AG20443 (cell line): ENCODE measurements around the gene CCL18.
A peak's percentile ranks its signal among the peaks of the same experiment; 100 is the strongest.
"Not testable (repeated sequence)": the region's sequence is repeated elsewhere in the genome, so short reads cannot be mapped to it uniquely, and the experiment has no call there.

Experiments used
- DNase-seq: peaks from one replicate; pipeline ENCODE4 v3.0.0; 2012; ENCODE audit warnings: low spot score, mixed read lengths

Gene CCL18

DNA sequence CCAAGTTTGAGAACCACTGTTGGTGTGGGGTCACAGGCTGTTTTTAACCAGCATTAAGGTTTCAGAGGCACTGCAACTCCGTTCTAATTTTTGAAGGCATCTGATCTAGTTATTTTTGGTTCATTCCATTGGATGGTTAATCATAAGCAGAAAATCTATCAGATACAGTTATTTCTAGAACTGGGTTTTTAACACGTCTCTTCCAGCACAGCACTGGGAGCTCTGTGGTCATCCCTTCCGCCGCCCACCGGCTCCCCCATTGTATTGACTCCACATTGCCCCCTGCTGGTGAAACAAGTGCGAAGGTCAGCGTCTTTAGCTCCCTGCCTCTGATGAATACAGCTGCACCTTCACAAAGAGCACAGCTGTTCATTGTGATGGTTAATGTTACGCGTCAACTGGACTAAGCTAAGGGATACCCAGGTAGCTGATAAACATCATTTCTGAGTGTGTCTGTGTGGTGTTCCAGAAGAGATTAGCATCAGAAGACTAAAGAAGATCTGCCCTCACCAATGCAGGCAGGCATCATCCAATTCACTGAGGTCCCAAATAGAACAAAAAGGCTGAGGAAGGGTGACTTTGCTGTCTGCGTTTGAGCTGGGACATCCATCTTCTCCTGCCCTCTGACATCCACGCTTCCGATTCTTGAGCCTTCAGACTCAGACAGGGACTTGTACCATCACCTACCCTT lies 8.5 kb downstream of the CCL18 start:
- DNase-seq, result peak; percentile 69

DNA sequence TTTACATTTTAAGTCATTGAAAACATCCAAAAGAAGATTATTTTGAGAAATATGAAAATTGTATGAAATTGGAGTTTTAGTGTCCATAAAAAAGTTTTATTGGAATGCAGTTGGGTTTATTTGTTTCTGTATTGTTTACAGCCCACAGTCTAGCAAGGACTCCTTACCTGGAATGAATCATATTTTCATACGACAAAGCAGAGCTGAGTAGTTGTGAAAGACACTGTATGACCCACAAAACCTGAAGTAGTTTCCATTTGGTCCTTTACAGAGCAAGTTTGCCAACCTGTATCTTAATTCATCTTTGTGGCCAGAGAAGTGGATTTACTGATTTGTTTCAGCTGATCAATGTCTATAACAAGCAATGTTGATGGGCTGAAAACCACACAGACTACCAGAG lies 10.3 kb downstream of the CCL18 start:
- DNase-seq, result no peak

DNA sequence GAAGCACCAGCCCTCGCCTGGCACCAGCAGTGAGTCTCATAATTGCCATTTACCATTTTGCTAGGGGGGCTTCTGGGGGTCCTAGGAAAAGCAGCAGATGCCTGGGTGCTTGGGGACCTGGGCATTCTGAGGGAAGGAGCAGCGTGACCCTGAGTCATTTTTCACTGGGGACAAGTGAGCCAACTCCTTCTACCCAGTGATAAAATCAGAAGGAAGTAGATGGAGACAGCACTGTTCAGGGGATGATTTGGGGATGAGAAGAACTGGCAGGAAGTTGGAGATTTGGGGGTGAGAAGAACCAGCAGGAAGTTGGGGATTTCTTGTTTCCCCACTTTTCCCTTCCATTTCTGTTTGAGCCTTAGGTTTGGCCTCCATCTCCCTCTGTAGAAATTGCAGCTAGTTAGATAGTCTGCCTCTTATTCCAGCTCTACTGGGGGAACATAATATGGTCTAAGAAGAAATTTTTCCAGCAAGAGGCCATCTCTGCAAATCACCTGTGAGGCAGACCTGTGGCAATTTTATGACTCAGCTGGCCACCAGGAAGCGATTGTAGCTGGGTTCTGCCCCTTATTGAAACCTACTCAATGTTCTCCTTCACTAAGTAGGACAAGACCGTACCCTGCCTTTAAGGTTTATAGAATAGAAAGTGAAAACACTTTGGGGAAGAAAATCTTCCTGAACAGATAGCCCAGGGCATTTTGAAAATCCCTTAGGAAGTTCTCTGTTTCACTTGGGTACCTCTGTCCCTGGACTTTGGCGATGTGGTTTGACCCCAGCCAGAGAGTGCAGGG lies 17.8 kb downstream of the CCL18 start:
- DNase-seq, result not testable (repeated sequence)

DNA sequence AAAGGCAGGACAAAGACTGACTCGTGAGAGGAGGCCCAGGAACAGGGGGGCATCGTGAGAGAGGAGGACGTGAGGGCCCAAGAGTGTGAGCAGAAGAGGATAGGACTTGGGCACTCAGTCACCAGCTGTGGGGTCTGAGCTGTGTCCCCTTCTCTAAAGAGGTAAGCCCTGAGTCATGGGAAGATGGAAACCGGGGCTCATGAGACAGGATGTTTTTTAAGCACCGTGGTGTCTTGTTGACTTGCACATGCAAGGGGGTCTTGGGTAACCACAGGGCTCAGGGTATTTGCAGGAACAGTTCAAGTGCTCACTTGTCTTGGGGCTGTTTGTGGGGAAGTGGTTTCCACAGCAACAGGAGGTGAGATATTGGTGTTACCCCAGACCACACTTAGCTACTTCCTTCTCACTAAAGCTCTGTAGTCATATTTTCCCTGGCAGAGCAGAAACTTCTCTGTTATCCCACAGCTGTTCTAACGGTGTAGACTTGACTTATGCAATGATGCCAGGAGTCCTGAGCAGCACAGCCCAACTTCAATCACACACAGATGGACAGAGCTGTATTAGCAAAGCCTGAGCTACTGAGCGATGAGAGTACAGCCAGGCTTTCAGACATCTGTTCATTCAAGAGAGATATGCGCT lies 18.5 kb downstream of the CCL18 start:
- not testable (repeated sequence) for DNase-seq

DNA sequence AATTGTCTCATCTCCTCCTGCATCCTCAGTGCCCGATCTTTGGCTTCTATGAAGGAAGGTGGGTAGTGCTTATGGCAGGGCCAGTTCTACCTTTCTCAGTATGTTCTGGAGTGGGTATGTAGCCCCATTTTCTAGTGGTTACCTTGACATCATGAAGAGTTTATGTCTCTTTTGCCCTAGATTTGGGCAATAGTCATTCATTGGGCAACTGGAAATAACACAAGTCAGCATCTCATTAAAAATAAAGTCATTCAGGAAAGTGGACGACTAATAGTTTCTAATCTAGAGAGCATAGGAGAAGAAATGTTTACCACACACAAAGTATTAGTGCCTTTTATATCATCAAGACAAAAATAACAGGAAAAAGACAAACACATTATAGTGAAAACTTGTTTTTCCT lies 19.6 kb downstream of the CCL18 start:
- DNase-seq, result not testable (repeated sequence)

DNA sequence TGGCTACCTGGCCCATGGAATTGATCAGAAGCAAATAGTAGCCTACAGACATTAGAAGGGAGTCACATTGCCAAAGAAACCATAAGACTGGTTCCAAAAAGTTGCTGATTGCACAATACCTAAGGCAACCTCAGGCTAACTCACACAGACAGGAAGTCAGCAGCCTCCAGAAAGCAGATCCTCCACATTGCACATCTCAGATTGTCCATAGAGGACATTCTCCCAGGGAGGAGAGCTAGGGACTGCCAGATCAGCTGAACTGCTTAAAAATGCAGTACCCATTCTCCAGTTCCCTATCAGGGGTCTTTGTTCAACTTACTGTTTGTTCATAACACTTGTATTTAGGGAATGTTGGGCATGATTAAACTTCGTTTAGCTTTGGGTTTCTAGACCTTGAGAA lies 21.7 kb downstream of the CCL18 start:
- no peak for DNase-seq

DNA sequence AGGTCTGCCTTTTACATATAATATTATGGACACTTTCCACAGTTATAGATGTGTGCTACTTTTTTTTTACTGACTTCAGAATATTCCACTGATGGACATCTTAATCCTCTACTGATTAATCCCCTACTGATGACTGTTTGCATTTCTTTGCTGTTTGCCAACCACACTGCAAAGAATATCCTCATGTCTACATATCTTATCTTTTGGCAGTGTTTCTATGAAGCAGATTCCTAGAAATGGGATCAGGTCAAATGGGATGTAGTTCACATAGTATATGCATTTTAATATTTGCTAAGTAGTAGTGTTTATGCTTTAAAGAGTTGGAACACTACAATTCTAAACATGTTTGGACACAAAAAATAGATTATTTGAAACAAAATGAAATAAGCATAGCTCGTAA lies 22.7 kb downstream of the CCL18 start:
- DNase-seq, result no peak

DNA sequence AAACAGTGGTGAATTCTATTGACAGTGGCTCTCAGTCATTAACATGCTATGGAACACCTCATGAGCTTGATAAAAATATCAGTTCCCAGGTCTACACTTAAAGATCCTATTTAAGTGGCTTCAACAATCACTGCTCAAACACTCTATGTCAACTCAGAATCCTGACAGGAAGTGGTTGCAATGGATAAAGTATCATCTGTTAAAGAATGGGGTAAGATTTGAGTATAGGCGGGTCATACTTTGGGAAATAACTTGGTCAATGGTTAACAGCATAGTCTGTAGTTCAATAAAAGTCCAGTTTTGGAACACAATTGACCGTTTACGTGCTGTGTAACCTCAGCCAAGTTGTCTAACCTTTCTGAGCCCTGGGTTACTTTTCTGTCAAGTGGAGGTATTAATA lies 23.4 kb downstream of the CCL18 start:
- not testable (repeated sequence) for DNase-seq

DNA sequence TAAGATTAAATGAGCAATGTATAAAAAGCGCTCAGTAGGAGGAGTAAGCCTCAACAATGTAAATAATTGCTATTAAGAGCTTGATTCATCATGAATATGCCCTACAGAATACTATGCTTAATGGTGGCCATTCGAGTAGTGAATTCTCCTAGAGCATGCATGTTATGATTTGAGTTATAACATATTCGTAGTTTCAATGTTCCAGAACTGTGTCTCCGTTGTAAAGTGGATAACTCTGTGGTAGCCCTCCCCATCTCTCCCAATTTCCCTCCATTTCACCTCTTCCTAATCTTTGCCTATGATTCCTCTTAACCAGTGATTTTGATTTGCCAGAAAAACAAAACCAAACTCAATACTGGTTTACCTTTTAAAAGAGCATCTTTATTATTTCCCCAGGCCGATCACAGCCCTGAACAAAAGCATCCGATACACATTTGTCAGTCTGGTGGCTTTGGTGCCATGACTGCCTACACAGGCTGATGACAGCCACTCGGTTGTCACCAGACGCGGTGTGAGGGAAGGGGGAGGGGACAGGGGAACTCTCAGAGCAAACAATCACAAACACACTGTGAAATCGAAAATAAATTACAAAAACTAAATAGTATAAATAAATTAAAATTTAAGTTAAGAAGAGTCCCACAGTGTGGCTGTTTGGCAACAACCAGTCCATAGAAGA lies 24.0 kb downstream of the CCL18 start:
- DNase-seq, result not testable (repeated sequence)

DNA sequence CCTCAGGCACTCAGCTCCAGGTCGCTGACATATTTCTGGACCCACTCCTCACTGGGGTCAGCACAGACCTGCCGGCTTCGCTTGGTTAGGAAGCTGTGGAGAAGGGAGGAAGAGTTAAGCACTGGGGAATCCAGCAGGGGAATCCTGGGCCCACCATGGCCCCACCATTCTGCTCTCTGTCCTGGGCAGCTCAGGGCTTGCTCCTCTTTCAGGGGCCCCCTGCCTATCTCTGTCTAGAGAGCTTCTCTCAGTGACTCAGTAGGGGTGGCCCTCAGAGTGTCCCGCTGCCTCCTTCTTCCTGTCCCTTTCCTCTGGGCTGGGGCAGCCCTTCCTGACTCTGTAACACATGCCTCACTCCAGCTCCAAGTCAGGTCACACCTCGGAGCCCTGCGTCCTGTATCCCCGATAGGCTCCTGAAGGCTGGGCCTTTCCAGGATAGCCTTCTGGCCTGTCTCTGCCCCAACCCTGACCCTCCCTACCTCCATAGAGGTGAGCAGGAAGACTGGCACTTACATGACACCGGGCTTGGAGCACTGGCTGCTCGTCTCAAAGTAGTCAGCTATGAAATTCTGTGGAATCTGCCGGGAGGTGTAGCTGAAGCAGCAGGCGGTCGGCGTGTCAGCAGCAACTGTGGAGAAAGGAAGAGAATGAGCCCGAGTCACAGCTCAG lies 24.7 kb downstream of the CCL18 start:
- no peak for DNase-seq

DNA sequence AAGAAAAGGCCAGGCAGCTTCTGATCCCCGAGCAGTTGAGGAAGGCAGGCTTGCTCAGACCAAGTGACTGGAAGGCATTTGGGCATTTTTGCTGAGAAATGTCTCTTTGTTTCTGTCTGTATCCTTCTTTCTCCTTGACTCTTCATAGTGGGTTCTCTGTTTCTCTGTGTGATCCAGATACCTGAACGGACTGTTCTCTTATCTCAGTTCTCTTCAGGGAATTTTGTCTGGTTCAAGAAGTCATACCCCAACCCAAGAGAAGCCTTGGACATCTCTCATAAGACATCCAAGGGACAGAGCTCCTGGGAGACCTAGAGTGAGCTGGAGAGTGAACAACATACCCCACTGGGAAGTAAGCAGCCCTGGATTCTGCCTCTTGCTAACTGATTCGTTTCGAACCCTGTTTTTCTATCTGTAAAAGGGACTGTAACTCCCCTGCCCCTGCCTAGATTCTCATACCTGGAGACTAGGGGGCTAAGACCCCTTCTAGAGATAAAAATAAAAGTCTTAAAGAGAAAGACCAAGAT lies 25.3 kb downstream of the CCL18 start:
- no peak for DNase-seq

DNA sequence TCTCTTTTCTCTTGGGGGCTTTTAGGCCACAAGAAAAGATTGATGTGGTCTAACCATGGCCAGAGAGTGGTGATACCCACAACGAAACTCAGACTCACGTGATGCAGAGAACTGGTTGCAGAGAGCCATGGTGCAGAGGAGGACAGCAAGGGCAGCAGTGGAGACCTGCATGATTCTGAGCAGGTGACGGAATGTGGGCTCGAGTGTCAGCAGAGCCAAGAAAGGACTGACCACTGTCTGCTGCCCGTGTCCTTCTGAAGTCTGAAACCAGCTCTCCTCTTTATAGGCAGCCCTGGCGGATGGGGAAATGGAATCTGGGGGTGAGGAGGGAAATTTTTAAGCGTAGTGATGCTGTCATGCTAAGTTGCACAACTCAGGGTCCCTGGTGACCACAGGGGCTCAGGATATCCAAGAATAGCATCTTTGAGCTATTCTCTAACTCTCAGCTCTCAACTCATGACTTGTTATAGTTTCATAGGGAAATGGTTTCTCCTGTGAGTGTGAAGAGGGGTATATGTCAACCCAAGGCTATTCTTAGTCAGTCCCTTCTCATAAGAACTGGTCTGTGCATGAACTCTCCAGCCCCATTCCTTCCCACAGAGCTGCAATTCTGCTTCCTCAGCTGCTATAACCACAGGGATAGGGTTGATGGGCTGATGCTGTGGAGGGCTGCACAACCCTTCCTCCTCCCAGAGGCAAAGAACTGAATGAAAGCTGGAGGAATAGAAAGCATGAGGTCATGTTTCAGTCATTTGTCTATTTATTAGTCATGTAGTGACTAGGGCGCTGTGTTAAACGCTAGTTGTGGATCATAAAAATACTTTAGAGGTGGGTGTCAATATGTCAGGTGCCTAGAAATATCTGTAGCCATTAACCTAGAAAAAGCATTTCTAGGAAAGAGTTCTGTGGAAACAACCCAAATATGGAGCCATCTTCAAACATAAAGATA lies 26.1 kb downstream of the CCL18 start, which contains the start of gene CCL3:
TSS of gene CCL3 (minus strand) at position 256 of the 949 bp plus-strand sequence. CDS start at position 171, 85 bp downstream.
- DNase-seq, result no peak

DNA sequence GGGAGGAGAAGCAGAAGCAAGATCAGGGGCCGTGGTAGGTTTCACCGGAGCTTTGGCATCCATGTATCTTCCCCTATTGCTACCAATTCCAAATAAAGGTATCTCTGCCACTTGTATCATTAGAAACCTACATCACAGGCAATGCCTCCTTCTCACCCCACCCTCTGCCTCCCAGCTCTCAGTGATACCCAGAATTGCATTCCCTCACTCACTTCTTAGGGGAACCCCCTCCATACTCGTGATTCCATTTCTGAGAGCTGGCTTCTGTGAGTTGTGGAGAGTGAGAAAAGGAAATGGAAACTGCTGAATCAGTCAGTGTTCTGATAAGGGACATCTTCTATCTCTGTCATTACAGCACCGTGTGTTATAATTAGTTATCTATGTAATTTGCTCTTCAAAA lies 28.2 kb downstream of the CCL18 start:
- no peak for DNase-seq

DNA sequence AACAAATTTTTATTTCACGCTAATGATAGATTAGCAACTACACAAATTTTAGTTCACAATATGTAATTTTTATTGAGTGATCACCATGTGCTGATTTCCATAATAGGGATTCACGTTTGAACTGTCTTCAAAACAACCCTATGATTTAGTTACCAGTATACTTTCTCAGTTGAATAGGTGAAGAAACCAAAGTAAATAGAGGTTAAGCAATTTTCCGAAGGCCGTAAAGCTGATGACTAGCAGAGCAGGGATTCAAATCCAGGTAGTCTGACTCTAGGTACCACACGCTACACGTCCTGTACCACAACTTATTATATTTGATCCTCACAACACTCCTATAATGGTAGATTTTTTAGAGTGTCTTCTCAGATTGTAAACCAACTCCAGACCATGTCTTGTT lies 28.6 kb downstream of the CCL18 start:
- DNase-seq, result not testable (repeated sequence)

DNA sequence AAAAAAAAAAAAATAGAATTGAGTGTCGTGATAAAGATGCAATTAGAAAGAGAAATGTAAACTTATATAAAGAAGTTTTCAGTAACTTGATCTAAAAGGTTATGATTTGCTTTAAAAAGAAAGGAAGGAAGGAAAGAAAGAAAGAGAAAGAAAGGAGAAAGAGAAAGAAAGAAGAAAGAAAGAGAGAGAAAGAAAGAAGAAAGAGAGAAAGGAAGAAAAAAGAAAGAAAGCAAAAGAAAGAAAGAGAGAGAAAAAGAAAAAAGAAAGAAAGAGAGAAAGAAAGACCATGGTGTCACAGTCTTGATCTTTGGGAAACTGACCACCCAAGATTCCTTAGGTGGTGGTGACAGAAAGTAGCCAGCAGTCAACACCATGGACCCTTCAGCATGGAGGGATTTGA lies 30.2 kb downstream of the CCL18 start:
- no peak for DNase-seq

DNA sequence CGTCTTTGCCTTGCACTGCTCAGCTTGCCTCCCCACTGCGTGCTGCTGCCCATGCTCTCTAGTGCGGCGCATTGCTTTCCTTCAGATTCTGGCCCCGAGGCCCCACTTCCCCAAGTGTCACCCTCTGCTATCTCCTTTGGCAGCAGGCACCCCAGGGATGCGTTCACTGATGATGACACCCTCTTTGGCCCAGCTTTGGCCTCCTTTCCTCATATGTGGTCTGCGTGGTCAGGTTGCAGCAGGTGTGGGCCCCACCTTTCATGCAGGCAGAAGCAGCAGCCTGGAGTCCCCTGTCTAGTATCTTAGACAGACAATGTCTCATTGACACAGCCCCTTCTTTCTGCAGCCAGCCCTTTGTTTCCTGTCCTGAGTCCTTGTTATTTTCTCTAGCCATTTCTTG lies 30.7 kb downstream of the CCL18 start:
- no peak for DNase-seq

DNA sequence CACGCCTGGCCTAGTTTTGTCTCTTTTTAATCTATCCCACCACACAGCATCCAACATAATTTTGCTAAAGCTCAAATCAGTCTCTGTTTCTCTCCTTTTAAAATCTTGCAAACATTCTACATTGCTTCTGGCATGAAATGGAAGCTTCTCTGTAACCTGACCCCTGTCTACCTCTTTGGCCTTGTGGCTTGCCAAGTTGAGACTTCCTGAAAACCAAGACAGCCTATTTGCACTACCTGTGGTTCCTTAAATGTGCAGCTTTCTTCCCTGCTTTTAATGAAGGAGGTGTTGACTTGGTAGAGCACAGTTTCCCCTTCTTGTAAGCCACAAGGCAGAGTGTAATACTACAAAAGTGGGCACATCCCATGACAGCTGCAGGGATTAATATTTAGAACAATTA lies 31.9 kb downstream of the CCL18 start:
- no peak for DNase-seq

DNA sequence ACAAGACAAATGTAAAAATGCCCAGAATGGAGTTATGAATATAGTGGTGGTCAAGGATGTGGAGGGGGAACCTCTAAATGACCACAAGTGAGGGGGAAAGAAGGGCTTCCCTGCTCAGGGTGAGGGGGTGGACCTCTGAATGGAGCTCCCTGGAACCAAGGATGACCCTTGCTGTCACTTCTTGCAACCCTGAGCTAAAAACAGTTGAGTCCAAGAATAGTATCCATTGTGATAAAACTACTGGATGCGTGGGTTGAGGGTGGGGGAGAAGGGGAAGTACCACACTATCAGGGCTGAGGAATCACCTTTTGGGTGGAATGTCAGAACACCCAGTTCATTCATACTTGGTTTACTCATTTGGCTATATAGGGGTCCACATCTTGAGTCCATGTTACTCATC lies 34.9 kb downstream of the CCL18 start:
- DNase-seq, result not testable (repeated sequence)

DNA sequence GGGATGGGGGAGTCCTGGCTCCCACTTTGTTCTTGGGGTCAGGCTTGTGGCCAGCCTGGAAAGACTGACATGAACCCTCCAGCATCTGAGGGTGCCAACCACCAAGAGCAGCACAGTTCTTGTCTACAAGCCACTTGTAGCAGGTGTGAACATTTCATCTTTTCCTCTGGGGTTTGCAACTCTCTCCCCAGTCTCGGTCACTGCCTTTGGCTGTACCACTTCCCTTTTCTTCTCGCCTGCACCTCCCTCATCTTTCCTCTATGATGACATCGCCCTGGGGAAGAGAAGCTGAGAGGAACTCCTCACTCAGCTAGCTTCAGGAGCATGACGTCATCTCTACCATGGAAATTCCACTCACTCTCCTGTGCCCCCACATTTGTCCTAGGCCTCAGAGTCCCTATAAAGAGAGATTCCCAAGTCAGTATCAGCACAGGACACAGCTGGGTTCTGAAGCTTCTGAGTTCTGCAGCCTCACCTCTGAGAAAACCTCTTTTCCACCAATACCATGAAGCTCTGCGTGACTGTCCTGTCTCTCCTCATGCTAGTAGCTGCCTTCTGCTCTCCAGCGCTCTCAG lies 39.4 kb downstream of the CCL18 start, which contains the start of gene CCL4:
TSS of gene CCL4 (plus strand) at position 427 of the 575 bp plus-strand sequence. CDS start at position 506, 79 bp downstream.
- not testable (repeated sequence) for DNase-seq

DNA sequence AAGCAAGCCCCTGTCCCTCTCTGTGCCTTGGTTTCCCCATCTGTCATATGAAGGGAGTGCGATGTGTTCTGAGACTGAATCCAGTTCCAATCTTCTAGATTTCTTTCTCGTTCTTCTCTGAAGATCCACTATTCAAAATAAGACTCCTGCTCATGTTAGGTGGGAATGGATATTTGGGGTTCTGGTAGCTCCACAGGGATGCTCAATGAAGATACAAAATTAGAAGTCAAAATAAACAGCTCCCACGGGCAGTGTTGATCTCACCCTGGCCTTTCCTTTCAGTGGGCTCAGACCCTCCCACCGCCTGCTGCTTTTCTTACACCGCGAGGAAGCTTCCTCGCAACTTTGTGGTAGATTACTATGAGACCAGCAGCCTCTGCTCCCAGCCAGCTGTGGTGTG lies 40.2 kb downstream of the CCL18 start:
- not testable (repeated sequence) for DNase-seq
